Mesothelial cell of epicardium (in vitro differentiated cells): ENCODE data around the gene ZNF746. TPM values are rescaled to one million over a fixed set of nuclear protein-coding genes. Genes with fewer than 3 reads are reported as not detected.

Source experiments
- DNase-seq, 2 experiments: peaks; one replicate each; pipeline ENCODE4 v3.0.0; 2021; ENCODE audit warnings: low spot score in 2 of 2; ENCODE audit not compliant: unreplicated experiment in 2 of 2
- H3K27ac Mint-ChIP-seq: 2 replicates; pipeline ENCODE4 v1.8.0; 2021; ENCODE audit warnings: mixed read lengths
- H3K27me3 Mint-ChIP-seq: 2 replicates; pipeline ENCODE4 v1.8.0; 2021; ENCODE audit warnings: low read depth, mixed read lengths
- H3K36me3 Mint-ChIP-seq: 2 replicates; pipeline ENCODE4 v1.8.0; 2021; ENCODE audit warnings: mixed read lengths
- H3K4me1 Mint-ChIP-seq: 2 replicates; pipeline ENCODE4 v1.8.0; 2021; ENCODE audit warnings: mixed read lengths
- H3K4me3 Mint-ChIP-seq: 2 replicates; pipeline ENCODE4 v1.8.0; 2021; ENCODE audit warnings: mild to moderate bottlenecking, moderate library complexity, mixed read lengths
- H3K9me3 Mint-ChIP-seq: 2 replicates; pipeline ENCODE4 v1.8.0; 2021; ENCODE audit warnings: mixed read lengths
- CTCF ChIP-seq: fragments of 200-600 bp; sonication (generic); IDR thresholded peaks from one replicate; pipeline ENCODE4 v1.5.0; 2021; ENCODE audit warnings: antibody characterized with exemption; ENCODE audit not compliant: unreplicated experiment
- total RNA-seq: library from RNA; stranded (reverse); gene quantifications from 3 replicates; pipeline ENCODE4 v1.2.1, GENCODE V29; 2021

ZNF746 gene
- total RNA-seq = 25.4 to 27.9 TPM (median 27.3 TPM) in 3 replicates

- Mint-ChIP-seq H3K27ac (peak within 1 kb of the TSS; percentile 97), H3K4me1 (peaks cover 21% of the 10 kb centered on the region)
These were observed at the start of gene ZNF746 for GRCh38 chr7:149497467-149498261. Gene ZNF746 (minus strand): TSS chr7:149497809. CDS start chr7:149497536, 273 bp downstream.

DNA sequence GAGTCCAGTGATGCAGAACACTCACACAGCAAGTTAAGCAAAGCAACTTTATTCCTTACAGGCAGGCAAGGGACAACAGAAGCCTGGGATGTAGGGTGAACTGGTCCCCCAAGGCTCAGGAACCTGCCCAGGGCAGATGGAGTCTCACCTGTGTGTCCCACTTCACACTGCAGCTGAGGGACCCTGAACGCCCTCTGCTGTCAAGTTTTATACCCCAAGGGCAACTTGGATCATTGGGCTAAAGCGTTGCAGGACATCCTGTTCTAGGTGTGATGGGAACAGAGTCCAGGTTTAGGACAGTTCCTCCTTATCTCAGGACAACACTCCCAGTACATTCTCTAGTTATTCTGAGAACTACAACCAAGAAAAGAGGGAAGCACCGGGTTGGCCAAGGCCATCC is 49.5 kb upstream of the ZNF746 start:
- no peak for TF ChIP-seq CTCF
- no peak for DNase-seq
- Mint-ChIP-seq H3K27ac (no peak overlapping the region), H3K4me3 (no peak overlapping the region), H3K36me3 (peaks cover 72% of the 10 kb centered on the region), H3K4me1 (no peaks in the 10 kb centered on the region), H3K9me3 (peaks cover 8% of the 10 kb centered on the region), H3K27me3 (no peaks in the 10 kb centered on the region)

More at GRCh38 chr7:149497467-149498261, at the start of gene ZNF746:
- Mint-ChIP-seq H3K27me3 (peaks cover 32% of the 10 kb centered on the region), H3K9me3 (no peaks in the 10 kb centered on the region), H3K36me3 (peaks cover 12% of the 10 kb centered on the region), H3K4me3 (peak within 1 kb of the TSS; percentile 96)
- DNase-seq = peak; percentile 46 to 78
- no peak for TF ChIP-seq CTCF

DNA sequence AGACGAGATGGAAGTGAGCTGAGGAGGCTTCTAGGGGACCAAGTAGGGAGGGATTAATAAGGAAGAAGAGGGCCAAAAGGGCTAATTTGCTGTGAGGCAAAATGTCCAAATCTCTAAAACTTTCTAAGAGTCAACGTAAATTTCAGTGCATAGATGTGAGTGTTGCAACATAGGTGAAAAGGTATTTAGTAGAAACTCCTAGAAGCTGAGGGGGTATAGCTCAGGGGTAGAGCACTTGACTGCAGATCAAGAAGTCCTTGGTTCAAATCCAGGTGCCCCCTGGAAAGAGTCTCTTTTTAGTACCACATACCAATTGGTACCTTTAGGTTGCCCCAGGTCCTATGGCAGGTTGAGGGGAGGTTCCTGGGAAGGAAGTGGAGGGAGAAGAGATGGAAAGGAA is 48.7 kb upstream of the ZNF746 start:
- Mint-ChIP-seq H3K4me1 (no peaks in the 10 kb centered on the region), H3K27ac (no peak overlapping the region), H3K4me3 (no peak overlapping the region), H3K36me3 (peaks cover 66% of the 10 kb centered on the region), H3K27me3 (no peaks in the 10 kb centered on the region), H3K9me3 (peaks cover 8% of the 10 kb centered on the region)
- no peak for TF ChIP-seq CTCF
- DNase-seq = no peak

DNA sequence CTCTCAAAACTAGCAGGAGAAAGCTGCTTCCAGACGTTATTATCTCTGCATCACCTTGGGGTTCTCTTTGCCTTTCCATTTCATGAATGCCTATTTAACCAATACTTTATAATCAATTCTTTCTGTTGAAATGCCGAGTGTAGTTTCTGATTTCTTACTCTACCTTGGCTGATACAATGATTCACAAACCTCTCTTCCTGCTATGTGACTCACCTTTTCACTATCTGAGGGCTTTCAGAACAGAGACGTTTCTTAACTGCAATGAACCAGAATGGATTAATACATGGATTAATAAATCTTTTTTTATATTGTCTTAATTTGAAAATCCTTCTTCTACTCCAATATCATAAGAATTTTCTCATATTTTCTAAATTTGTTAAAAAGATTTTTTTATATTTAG is 46.4 kb upstream of the ZNF746 start:
- Mint-ChIP-seq H3K27me3 (no peaks in the 10 kb centered on the region), H3K4me1 (no peaks in the 10 kb centered on the region), H3K27ac (no peak overlapping the region), H3K9me3 (peaks cover 16% of the 10 kb centered on the region), H3K4me3 (no peak overlapping the region), H3K36me3 (peaks cover 58% of the 10 kb centered on the region)
- no peak for TF ChIP-seq CTCF
- DNase-seq = no peak

DNA sequence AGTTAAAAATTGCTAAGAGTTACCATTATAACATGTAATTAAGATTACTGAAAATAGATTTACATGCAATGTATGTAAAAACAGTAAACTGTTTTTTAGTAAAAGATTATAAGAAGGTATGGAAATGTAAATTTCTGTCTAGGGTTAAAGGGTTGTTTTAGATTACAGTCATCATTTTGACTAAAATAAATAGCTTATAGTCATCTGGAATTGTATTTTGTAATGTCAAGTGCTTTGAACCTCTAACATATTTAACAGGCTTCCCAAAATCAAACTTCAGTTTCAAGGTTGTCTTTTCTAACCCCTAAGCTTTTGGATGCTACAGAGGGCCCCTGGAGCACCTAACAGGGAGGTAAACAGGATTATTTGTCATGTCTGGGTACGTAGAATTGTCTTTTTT is 35.0 kb upstream of the ZNF746 start:
- Mint-ChIP-seq H3K9me3 (peaks cover 70% of the 10 kb centered on the region), H3K27me3 (no peaks in the 10 kb centered on the region)
- no peak for DNase-seq

More for the DNA sequence above, 35.0 kb upstream of the ZNF746 start:
- H3K4me3 Mint-ChIP-seq = no peak overlapping the region
- H3K27ac Mint-ChIP-seq = no peak overlapping the region
- H3K36me3 Mint-ChIP-seq = peaks cover under 1% of the 10 kb centered on the region
- no peaks in the 10 kb centered on the region for H3K4me1 Mint-ChIP-seq
- no peak for TF ChIP-seq CTCF
